ENCODE results near the gene WNT16.

The WNT16 gene

DNA sequence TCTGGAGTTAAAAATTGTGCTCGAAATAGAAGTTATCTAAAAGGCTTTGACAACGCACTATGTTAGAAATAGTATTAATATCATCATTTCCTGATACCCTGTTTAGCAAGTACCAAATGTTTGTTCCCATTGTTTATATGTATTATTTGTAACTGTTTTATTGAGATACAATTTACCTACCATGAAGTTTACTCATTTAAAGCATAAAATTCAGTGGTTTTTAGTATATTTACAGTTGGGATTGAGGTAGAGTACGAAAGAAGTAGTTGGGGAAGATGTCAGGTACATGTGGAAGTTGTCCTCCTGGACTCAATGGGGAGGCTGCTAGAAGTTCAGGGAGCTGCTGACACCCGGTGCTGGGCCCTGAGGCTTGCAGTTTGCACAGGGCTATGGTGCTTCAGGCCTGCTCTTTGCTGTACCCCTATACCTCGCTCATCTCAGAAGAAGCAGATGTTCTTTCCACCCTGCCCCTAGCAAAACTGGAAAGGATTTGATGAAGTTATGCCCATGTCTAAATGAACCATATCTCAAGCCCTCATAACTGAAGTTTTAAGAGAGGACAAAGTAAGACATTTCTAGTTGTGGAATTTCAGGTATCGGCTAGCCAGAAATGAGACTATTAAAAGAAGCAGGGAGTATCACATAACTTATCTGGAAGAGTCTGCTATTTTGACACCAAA is 25.2 kb upstream of the WNT16 start:
- no peak overlapping the region for H3K27ac ChIP-seq
- no peak overlapping the region for H3K4me3 ChIP-seq (ENCODE audit: low read depth, low read length)
- peak; percentile 26 for TF ChIP-seq CTCF (IDR thresholded peaks at IDR 0.05; ENCODE audit: low read depth, low read length, missing control alignments)
- H3K27me3 ChIP-seq (replicated peaks): no peaks in the 10 kb centered on the region
- no peaks in the 10 kb centered on the region for H3K36me3 ChIP-seq (replicated peaks)
- in situ Hi-C loops (cut with HindIII; ENCODE audit: low pct_ligation_motif_present, low sequenced_read_pairs): no loop called here
- DNase-seq: no peak

GRCh38 chr7:121304102-121304658 is 24.6 kb upstream of the WNT16 start:
- DNase-seq: no peak
- H3K4me3 ChIP-seq (ENCODE audit: low read depth, low read length): no peak overlapping the region
- TF ChIP-seq CTCF (IDR thresholded peaks at IDR 0.05; ENCODE audit: low read depth, low read length, missing control alignments): no peak
- H3K27me3 ChIP-seq (replicated peaks): no peaks in the 10 kb centered on the region
- H3K36me3 ChIP-seq (replicated peaks): no peaks in the 10 kb centered on the region
- in situ Hi-C loops (cut with HindIII; ENCODE audit: low pct_ligation_motif_present, low sequenced_read_pairs): no loop called here
- H3K27ac ChIP-seq: no peak overlapping the region

- H3K36me3 ChIP-seq (replicated peaks): no peaks in the 10 kb centered on the region
- peak overlapping the region; percentile 4 for H3K27ac ChIP-seq
- DNase-seq: no peak
- in situ Hi-C loops (cut with HindIII; ENCODE audit: low pct_ligation_motif_present, low sequenced_read_pairs): no loop called here
- no peaks in the 10 kb centered on the region for H3K27me3 ChIP-seq (replicated peaks)
- TF ChIP-seq CTCF (IDR thresholded peaks at IDR 0.05; ENCODE audit: low read depth, low read length, missing control alignments): no peak
- H3K4me3 ChIP-seq (ENCODE audit: low read depth, low read length): no peak overlapping the region
Measured at GRCh38 chr7:121305109-121305508, 23.7 kb upstream of the WNT16 start.

DNA sequence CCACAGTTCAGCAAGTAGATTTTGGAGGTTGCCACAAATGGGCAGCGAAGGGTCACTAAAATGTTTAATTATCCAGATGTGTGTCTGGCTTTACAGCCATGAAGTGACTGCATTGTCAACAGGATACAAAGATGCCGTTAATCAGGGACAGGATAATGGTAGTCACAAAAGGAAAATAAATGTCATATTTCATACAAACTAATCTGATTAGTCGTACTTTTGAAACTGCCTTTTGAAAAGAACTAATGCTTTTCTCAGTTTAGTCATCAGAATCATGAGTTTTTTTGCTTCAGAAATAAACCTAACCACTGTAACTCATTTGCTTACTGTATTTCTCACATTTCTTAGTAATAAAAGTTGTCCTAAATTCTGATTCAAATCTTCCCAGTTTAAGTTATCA is 22.2 kb upstream of the WNT16 start:
- TF ChIP-seq CTCF (IDR thresholded peaks at IDR 0.05; ENCODE audit: low read depth, low read length, missing control alignments): no peak
- no peaks in the 10 kb centered on the region for H3K36me3 ChIP-seq (replicated peaks)
- no peak overlapping the region for H3K27ac ChIP-seq
- H3K27me3 ChIP-seq (replicated peaks): no peaks in the 10 kb centered on the region
- in situ Hi-C loops (cut with HindIII; ENCODE audit: low pct_ligation_motif_present, low sequenced_read_pairs): no loop called here
- no peak overlapping the region for H3K4me3 ChIP-seq (ENCODE audit: low read depth, low read length)
- DNase-seq: no peak

DNA sequence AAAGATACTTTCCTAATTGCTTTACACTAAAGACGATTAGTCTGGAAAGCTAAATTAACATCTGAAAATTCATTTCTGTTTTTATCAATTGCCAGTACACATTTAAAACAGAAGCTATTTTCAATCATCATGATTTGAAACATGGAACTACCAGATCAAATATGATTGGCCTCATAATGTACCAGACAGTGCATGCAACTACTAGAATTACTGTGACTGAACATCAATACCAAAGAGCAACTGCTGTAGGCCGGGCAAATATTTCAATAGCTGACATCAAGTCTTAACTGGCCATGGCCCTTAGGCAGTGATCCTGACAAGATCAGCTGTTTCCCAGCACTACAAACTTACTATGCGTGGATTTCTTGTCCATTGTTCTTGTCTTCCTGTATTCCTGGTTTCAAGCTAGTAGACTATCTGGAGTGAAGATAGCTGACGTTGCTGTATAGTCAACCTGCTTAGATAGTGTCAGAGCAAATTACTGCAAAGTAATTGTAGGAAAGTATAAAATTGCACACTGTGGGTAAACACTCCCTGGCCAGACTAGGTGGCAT is 21.7 kb upstream of the WNT16 start:
- no peak for TF ChIP-seq CTCF (IDR thresholded peaks at IDR 0.05; ENCODE audit: low read depth, low read length, missing control alignments)
- in situ Hi-C loops (cut with HindIII; ENCODE audit: low pct_ligation_motif_present, low sequenced_read_pairs): no loop called here
- H3K4me3 ChIP-seq (ENCODE audit: low read depth, low read length): no peak overlapping the region
- H3K27me3 ChIP-seq (replicated peaks): no peaks in the 10 kb centered on the region
- DNase-seq: no peak
- H3K27ac ChIP-seq: no peak overlapping the region
- no peaks in the 10 kb centered on the region for H3K36me3 ChIP-seq (replicated peaks)
